SK-N-SH (cell line): ENCODE results near the gene TMEM202. TPM values are rescaled to one million over a fixed set of nuclear protein-coding genes. Genes with fewer than 3 reads are reported as not detected.

Source experiments
- CTCF ChIA-PET: fragments of 300-600, 350-600 bp; formaldehyde crosslinking; extraction: SDS; loops from one replicate; lab custom pipeline; 2021; lab: Yijun Ruan, JAX
- POLR2A ChIA-PET: fragments of 350-600 bp; sonication (Branson Sonifier 250); formaldehyde crosslinking; extraction: SDS; loops from one replicate; lab custom pipeline; 2020; ENCODE audit warnings: antibody characterized with exemption, inconsistent platforms; lab: Yijun Ruan, JAX
- DNase-seq: peaks from one replicate; pipeline ENCODE4 v3.0.0; 2012
- H2AFZ ChIP-seq: fragments of 200-600 bp; sonication (generic); 2 replicates; pipeline ENCODE4 v1.8.1; 2016; ENCODE audit warnings: antibody characterized with exemption, mild to moderate bottlenecking, low read depth
- H3F3A ChIP-seq: fragments of 200-600 bp; sonication (generic); replicated peaks from 2 replicates; pipeline ENCODE3; 2016; ENCODE audit warnings: antibody characterized with exemption, mild to moderate bottlenecking; ENCODE audit not compliant: insufficient read depth
- H3K27ac ChIP-seq, 2 experiments: fragments of 200-500 bp in 1 of 2; fragments of 200-600 bp in 1 of 2; sonication (Bioruptor generic) in 1 of 2; sonication (generic), shearing (Covaris generic) in 1 of 2; 2 replicates each; pipeline versions ENCODE4 v1.5.1 to v1.6.1; 2014 to 2016; ENCODE audit warnings: low read depth in 2 of 2, inconsistent platforms in 1 of 2, low read length in 1 of 2, mild to moderate bottlenecking in 1 of 2, mixed read lengths in 1 of 2
- H3K27me3 ChIP-seq: fragments of 200-600 bp; sonication (generic), shearing (Covaris generic); 2 replicates; pipeline ENCODE4 v1.6.1; 2016; ENCODE audit warnings: mixed run types; ENCODE audit not compliant: insufficient read depth
- H3K36me3 ChIP-seq, 2 experiments: fragments of 200-500 bp in 1 of 2; fragments of 200-600 bp in 1 of 2; sonication (Bioruptor generic) in 1 of 2; sonication (generic) in 1 of 2; replicated peaks in 1 of 2; 2 replicates each; pipeline versions ENCODE3 to v1.5.1; 2014 to 2016; ENCODE audit warnings: low read length in 1 of 2, mild to moderate bottlenecking in 1 of 2; ENCODE audit not compliant: insufficient read depth in 2 of 2, control insufficient read depth in 1 of 2
- H3K4me1 ChIP-seq, 2 experiments: fragments of 200-500 bp in 1 of 2; fragments of 200-600 bp in 1 of 2; sonication (Bioruptor generic) in 1 of 2; sonication (generic), shearing (Covaris generic) in 1 of 2; 2 replicates each; pipeline versions ENCODE4 v1.5.1 to v1.6.1; 2014 to 2016; ENCODE audit warnings: low read depth in 1 of 2, low read length in 1 of 2, mixed run types in 1 of 2; ENCODE audit not compliant: insufficient read depth in 2 of 2, control insufficient read depth in 1 of 2
- H3K4me2 ChIP-seq: fragments of 200-600 bp; sonication (generic), shearing (Covaris generic); 2 replicates; pipeline ENCODE4 v1.6.1; 2017; ENCODE audit warnings: mixed run types
- H3K4me3 ChIP-seq, 2 experiments: fragments of 200-500 bp in 1 of 2; fragments of 200-600 bp in 1 of 2; sonication (Bioruptor generic) in 1 of 2; sonication (generic), shearing (Covaris generic) in 1 of 2; 2 replicates each; pipeline versions ENCODE4 v1.5.1 to v1.8.1; 2014 to 2016; ENCODE audit warnings: low read depth in 2 of 2, inconsistent platforms in 1 of 2, low read length in 1 of 2, mild to moderate bottlenecking in 1 of 2, mixed read lengths in 1 of 2, moderate library complexity in 1 of 2
- H3K79me2 ChIP-seq: fragments of 200-600 bp; sonication (generic); 2 replicates; pipeline ENCODE4 v1.8.1; 2017; ENCODE audit warnings: mild to moderate bottlenecking; ENCODE audit not compliant: insufficient read depth
- H3K9ac ChIP-seq: fragments of 200-600 bp; sonication (generic); 2 replicates; pipeline ENCODE4 v1.6.1; 2017; ENCODE audit warnings: mixed run types
- H3K9me2 ChIP-seq: fragments of 200-600 bp; sonication (generic); 2 replicates; pipeline ENCODE4 v1.6.1; 2017; ENCODE audit warnings: mixed run types
- H3K9me3 ChIP-seq: fragments of 200-600 bp; sonication (generic); 2 replicates; pipeline ENCODE4 v1.6.1; 2017; ENCODE audit warnings: mixed run types, mild to moderate bottlenecking, moderate library complexity
- H4K20me1 ChIP-seq: fragments of 200-600 bp; sonication (generic); 2 replicates; pipeline ENCODE4 v1.6.1; 2017; ENCODE audit warnings: mild to moderate bottlenecking, mixed run types; ENCODE audit not compliant: insufficient read depth
- CHD2 ChIP-seq: fragments of 150-350 bp; IDR thresholded peaks from 2 replicates; pipeline ENCODE4 v1.6.1; 2018; ENCODE audit warnings: low read length; ENCODE audit not compliant: partially characterized antibody
- ELF1 ChIP-seq: IDR thresholded peaks from 2 replicates; pipeline ENCODE4 v1.4.0; 2012
- EZH2phosphoT487 ChIP-seq: fragments of 200-600 bp; sonication (generic); IDR thresholded peaks from 2 replicates; pipeline ENCODE4 v1.6.1; 2017; ENCODE audit warnings: low read depth, mixed run types, mild to moderate bottlenecking, antibody characterized with exemption, moderate library complexity, borderline replicate concordance
- GABPA ChIP-seq: IDR thresholded peaks from 2 replicates; pipeline ENCODE4 v1.4.0; 2012; ENCODE audit warnings: low read depth, mild to moderate bottlenecking
- JUND ChIP-seq: IDR thresholded peaks from 2 replicates; pipeline ENCODE4 v1.4.0; 2012
- MAX ChIP-seq: IDR thresholded peaks from 2 replicates; pipeline ENCODE4 v1.4.0; 2012; ENCODE audit warnings: low read depth
- NFIC ChIP-seq: IDR thresholded peaks from 2 replicates; pipeline ENCODE4 v1.4.0; 2012; ENCODE audit warnings: borderline replicate concordance
- NRF1 ChIP-seq: IDR thresholded peaks from 2 replicates; pipeline ENCODE4 v1.6.1; 2012; ENCODE audit warnings: low read depth, mild to moderate bottlenecking, low read length
- RAD21 ChIP-seq: IDR thresholded peaks from 2 replicates; pipeline ENCODE4 v1.6.1; 2012; ENCODE audit warnings: mild to moderate bottlenecking, low read length
- RCOR1 ChIP-seq: fragments of 150-350 bp; IDR thresholded peaks from 2 replicates; pipeline ENCODE4 v1.6.1; 2017; ENCODE audit warnings: antibody characterized with exemption, low read length
- RXRA ChIP-seq: IDR thresholded peaks from 2 replicates; pipeline ENCODE4 v1.4.0; 2012; ENCODE audit warnings: low read depth, mild to moderate bottlenecking, borderline replicate concordance
- SIN3A ChIP-seq: IDR thresholded peaks from 2 replicates; pipeline ENCODE4 v1.6.1; 2012; ENCODE audit warnings: low read depth, mild to moderate bottlenecking, low read length, moderate library complexity, borderline replicate concordance
- USF1 ChIP-seq: IDR thresholded peaks from 2 replicates; pipeline ENCODE4 v1.4.0; 2012; ENCODE audit warnings: low read depth, borderline replicate concordance
- USF2 ChIP-seq: fragments of 150-350 bp; IDR thresholded peaks from 2 replicates; pipeline ENCODE4 v1.6.1; 2017; ENCODE audit warnings: antibody characterized with exemption, low read length, low read depth, borderline replicate concordance
- YY1 ChIP-seq: IDR thresholded peaks from 2 replicates; pipeline ENCODE4 v1.4.0; 2012; ENCODE audit warnings: low read depth, mild to moderate bottlenecking
- whole genome bisulfite sequencing: methylation state at CpG from one replicate; pipeline ENCODE4 v1.1.6; 2017; ENCODE audit warnings: low lambda C conversion rate; 5-methylcytosine and 5-hydroxymethylcytosine counted together
- polyA plus RNA-seq, 3 experiments: library from polyadenylated mRNA; depleted of rRNA; stranded (reverse); fragments of >200 nt; gene quantifications; 2 replicates each; pipeline ENCODE4 v1.2.3, GENCODE V29; 2012

The TMEM202 gene
- polyA plus RNA-seq, 1 of the 3 experiments (the other 2 are of a cell fraction), result not detected

GRCh38 chr15:72368899-72369298 is 29.2 kb upstream of the TMEM202 start:
- Histone ChIP-seq H3F3A (no peaks in the 10 kb centered on the region), H3K9me2 (no peaks in the 10 kb centered on the region), H3K79me2 (peaks cover 43% of the 10 kb centered on the region), H3K4me3 (no peak overlapping the region), H2AFZ (no peak overlapping the region), H3K27ac (no peak overlapping the region), H3K4me1 (no peaks in the 10 kb centered on the region), H3K9ac (no peak overlapping the region), H3K4me2 (no peak overlapping the region), H3K36me3 (peaks cover 3 to 6% of the 10 kb centered on the region in 2 experiments), H3K27me3 (no peaks in the 10 kb centered on the region), H3K9me3 (no peaks in the 10 kb centered on the region), H4K20me1 (no peaks in the 10 kb centered on the region)
- POLR2A ChIA-PET, result no interaction called here
- TF ChIP-seq ELF1 (no peak), GABPA (no peak), RAD21 (no peak), NRF1 (no peak), NFIC (no peak), MAX (no peak), YY1 (no peak), USF2 (no peak), EZH2phosphoT487 (no peak), RCOR1 (no peak), JUND (no peak), SIN3A (no peak)
- CTCF ChIA-PET, result interaction anchor here (1.4 kb wide), 1 partner anchor 56 kb away, joined by 4 read pairs; no protein-coding TSS in a partner anchor
- WGBS, result 100% methylated on average over 2 of the region's 2 CpGs
- DNase-seq, result no peak

- Histone ChIP-seq H3K27ac (no peak overlapping the region), H3K9ac (no peak overlapping the region), H3F3A (no peaks in the 10 kb centered on the region), H3K4me3 (no peak overlapping the region), H3K9me3 (no peaks in the 10 kb centered on the region), H4K20me1 (no peaks in the 10 kb centered on the region), H3K9me2 (no peaks in the 10 kb centered on the region), H3K4me1 (peaks cover 4 to 6% of the 10 kb centered on the region in 2 experiments; a peak in 3 of 4 replicates), H3K4me2 (no peak overlapping the region), H3K36me3 (peaks cover 3 to 6% of the 10 kb centered on the region in 2 experiments), H2AFZ (no peak overlapping the region), H3K27me3 (no peaks in the 10 kb centered on the region), H3K79me2 (peaks cover 54% of the 10 kb centered on the region)
- DNase-seq, result no peak
- ChIA-PET CTCF (interaction anchor here (0.8 kb wide), 1 partner anchor 11 kb away, joined by 3 read pairs; no protein-coding TSS in a partner anchor), POLR2A (no interaction called here)
- 94% methylated on average over 1 of the region's 1 CpG for WGBS
- TF ChIP-seq SIN3A (no peak), USF1 (no peak), RXRA (no peak), NFIC (no peak), RCOR1 (no peak), NRF1 (no peak), EZH2phosphoT487 (no peak), CHD2 (no peak)
- TF ChIP-seq, all 33 proteins: peak for 0
Measured at GRCh38 chr15:72369964-72370363, 28.1 kb upstream of the TMEM202 start.
